ENCODE data around the gene FHAD1.

Gene FHAD1

GRCh38 chr1:15309687-15310086, 62.7 kb downstream of the FHAD1 start:
- Histone ChIP-seq H3F3A (ENCODE audit: control insufficient read depth, insufficient read depth) (no peaks in the 10 kb centered on the region), H3K4me3 (ENCODE audit: low read length) (no peak overlapping the region), H3K36me3 (ENCODE audit: control insufficient read depth, low read length) (no peaks in the 10 kb centered on the region), H3K9me3 (ENCODE audit: control insufficient read depth, insufficient read depth, low read length) (no peaks in the 10 kb centered on the region), H3K4me2 (ENCODE audit: low read length) (no peak overlapping the region), H3K27me3 (ENCODE audit: control insufficient read depth, low read length) (no peaks in the 10 kb centered on the region), H4K20me1 (ENCODE audit: control insufficient read depth, insufficient read depth, low read depth, low read length) (no peaks in the 10 kb centered on the region), H3K4me1 (ENCODE audit: control insufficient read depth, low read length) (no peaks in the 10 kb centered on the region), H3K9me2 (replicated peaks; ENCODE audit: control insufficient read depth, low read length) (no peaks in the 10 kb centered on the region), H3K79me2 (ENCODE audit: control insufficient read depth, low read length) (no peaks in the 10 kb centered on the region), H3K27ac (ENCODE audit: low read depth, low read length) (no peak overlapping the region)
- TF ChIP-seq CTCF (IDR thresholded peaks at IDR 0.05; ENCODE audit: low read depth, low read length, poor library complexity, severe bottlenecking) (no peak), EZH2phosphoT487 (IDR thresholded peaks at IDR 0.05; ENCODE audit: borderline replicate concordance, low read length) (no peak)

- Histone ChIP-seq H3K9me2 (replicated peaks; ENCODE audit: control insufficient read depth, low read length) (no peaks in the 10 kb centered on the region), H3F3A (ENCODE audit: control insufficient read depth, insufficient read depth) (no peaks in the 10 kb centered on the region), H4K20me1 (ENCODE audit: control insufficient read depth, insufficient read depth, low read depth, low read length) (no peaks in the 10 kb centered on the region), H3K36me3 (ENCODE audit: control insufficient read depth, low read length) (no peaks in the 10 kb centered on the region), H3K79me2 (ENCODE audit: control insufficient read depth, low read length) (no peaks in the 10 kb centered on the region), H3K9me3 (ENCODE audit: control insufficient read depth, insufficient read depth, low read length) (no peaks in the 10 kb centered on the region), H3K4me2 (ENCODE audit: low read length) (no peak overlapping the region), H3K27me3 (ENCODE audit: control insufficient read depth, low read length) (no peaks in the 10 kb centered on the region), H3K4me3 (ENCODE audit: low read length) (no peak overlapping the region), H3K4me1 (ENCODE audit: control insufficient read depth, low read length) (no peaks in the 10 kb centered on the region), H3K27ac (ENCODE audit: low read depth, low read length) (no peak overlapping the region)
- TF ChIP-seq CTCF (IDR thresholded peaks at IDR 0.05; ENCODE audit: low read depth, low read length, poor library complexity, severe bottlenecking) (no peak), EZH2phosphoT487 (IDR thresholded peaks at IDR 0.05; ENCODE audit: borderline replicate concordance, low read length) (no peak)
These were observed 63.5 kb downstream of the FHAD1 start for GRCh38 chr1:15310544-15310943.

GRCh38 chr1:15311122-15311822, 64.2 kb downstream of the FHAD1 start:
- Histone ChIP-seq H3K27ac (ENCODE audit: low read depth, low read length) (no peak overlapping the region), H3K4me2 (ENCODE audit: low read length) (no peak overlapping the region), H4K20me1 (ENCODE audit: control insufficient read depth, insufficient read depth, low read depth, low read length) (no peaks in the 10 kb centered on the region), H3F3A (ENCODE audit: control insufficient read depth, insufficient read depth) (no peaks in the 10 kb centered on the region), H3K79me2 (ENCODE audit: control insufficient read depth, low read length) (no peaks in the 10 kb centered on the region), H3K27me3 (ENCODE audit: control insufficient read depth, low read length) (no peaks in the 10 kb centered on the region), H3K9me2 (replicated peaks; ENCODE audit: control insufficient read depth, low read length) (no peaks in the 10 kb centered on the region), H3K36me3 (ENCODE audit: control insufficient read depth, low read length) (no peaks in the 10 kb centered on the region), H3K4me1 (ENCODE audit: control insufficient read depth, low read length) (no peaks in the 10 kb centered on the region), H3K9me3 (ENCODE audit: control insufficient read depth, insufficient read depth, low read length) (no peaks in the 10 kb centered on the region), H3K4me3 (ENCODE audit: low read length) (no peak overlapping the region)
- no peak for TF ChIP-seq EZH2phosphoT487 (IDR thresholded peaks at IDR 0.05; ENCODE audit: borderline replicate concordance, low read length)
- TF ChIP-seq CTCF (IDR thresholded peaks at IDR 0.05; ENCODE audit: low read depth, low read length, poor library complexity, severe bottlenecking), result no peak
